Measurements from ENCODE around the gene SLC35E3.
A peak's percentile ranks its signal among the peaks of the same experiment; 100 is the strongest.

SLC35E3 gene

DNA sequence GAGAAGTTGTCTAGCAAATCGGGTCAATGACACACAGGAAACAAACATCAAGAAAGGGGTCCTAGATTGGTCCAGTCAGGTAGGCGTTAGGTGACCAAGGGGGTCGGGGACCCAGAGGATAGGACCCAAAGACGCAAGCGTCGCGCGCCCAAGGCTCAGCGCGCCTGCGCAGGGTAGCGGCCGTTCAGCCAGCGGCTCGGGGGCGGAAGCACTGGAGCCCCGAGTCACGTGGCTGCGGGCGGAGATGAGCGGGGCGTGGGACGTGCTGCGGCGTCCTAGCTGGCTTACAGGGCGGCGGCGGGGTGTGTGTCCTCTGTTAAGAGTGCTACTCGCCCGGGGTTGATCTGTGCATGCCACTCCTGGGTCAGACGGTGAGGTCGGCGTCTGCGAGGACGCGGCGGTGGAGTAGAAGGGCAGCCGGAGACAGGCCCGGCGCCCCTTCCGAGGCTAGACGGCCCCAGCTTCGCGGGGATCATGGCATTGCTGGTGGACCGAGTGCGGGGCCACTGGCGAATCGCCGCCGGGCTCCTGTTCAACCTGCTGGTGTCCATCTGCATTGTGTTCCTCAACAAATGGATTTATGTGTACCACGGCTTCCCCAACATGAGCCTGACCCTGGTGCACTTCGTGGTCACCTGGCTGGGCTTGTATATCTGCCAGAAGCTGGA, at the start of gene SLC35E3:
Gene SLC35E3, plus strand, starts transcription at position 273 of the 668 bp plus-strand sequence. Its CDS starts 202 bp downstream, at position 475.
- DNase-seq, result peak; percentile 87 to 97

DNA sequence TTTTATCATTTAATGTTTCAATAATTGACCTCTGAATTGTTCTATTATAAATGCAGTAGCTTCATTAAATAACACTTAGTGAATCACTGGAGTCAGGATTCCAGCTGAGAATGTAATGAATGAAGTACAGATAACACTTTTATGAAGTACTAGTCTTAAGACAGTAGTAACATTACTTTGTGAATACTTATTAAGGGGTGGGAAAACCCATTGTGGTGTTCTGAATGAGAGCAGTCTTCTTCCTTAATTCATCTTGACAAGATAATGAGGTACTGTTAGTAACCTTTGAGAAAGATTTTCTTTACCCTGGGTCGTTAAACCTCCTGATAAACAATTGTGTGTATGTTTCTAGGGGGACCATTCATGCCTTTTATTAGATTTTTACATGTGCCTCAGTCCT, 46.5 kb upstream of the SLC35E3 start:
- DNase-seq, result no peak

DNA sequence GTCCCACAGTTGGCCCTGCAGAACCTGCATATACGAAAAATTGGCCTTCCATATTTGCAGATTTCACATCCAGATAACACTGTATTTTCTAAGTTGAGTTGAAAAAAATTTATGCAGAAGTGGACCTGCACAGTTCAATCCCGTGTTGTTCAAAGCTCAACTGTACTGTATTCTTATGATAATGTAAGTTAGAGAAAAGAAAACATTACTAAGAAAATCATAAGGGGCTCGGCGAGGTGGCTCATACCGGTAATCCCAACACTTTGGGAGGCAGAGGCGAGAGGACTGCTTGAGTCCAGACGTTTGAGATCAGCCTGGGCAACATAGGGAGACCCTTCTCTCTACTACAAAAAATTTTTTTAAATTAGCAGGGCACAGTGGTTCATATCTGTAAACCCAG, 18.2 kb upstream of the SLC35E3 start:
- no peak for DNase-seq

DNA sequence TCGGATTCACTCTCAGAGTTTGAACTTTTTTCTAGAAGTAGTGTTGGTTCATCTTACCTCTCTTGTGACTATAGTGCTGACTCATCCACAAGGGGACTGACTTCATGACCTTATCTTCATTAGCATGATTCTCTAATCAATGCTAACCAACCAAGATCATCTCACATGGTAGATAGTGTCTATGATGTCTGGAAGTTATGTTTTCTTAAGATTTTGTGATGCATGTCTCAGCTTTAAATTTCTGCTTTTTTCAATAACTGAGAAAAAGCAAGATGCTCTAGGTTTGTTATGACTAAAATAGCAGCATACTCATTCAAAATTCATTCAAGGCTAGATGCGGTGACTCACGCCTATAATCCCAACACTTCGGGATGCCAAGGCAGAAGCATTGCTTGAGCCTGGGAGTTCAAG, 12.3 kb upstream of the SLC35E3 start:
- no peak for DNase-seq

DNA sequence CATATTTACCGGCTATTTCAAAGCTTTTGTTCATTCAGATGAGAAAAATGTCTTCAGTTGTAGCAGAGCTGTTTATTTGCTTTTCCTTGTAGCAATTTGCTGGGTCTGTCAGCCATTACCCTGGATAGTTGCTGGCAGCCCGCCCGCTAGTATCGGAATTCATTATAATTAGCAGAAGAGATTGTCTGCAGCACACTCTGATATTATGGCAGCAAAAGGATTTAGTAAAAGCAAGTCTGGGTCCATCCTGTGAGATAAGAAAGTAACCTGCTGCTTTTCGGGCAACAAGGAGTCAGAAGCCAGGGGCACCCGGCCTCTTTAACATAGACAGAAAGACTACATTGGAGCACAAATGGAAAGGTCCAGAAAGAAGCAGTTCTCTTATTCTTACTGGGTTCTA, 6.1 kb upstream of the SLC35E3 start:
- DNase-seq, result no peak

DNA sequence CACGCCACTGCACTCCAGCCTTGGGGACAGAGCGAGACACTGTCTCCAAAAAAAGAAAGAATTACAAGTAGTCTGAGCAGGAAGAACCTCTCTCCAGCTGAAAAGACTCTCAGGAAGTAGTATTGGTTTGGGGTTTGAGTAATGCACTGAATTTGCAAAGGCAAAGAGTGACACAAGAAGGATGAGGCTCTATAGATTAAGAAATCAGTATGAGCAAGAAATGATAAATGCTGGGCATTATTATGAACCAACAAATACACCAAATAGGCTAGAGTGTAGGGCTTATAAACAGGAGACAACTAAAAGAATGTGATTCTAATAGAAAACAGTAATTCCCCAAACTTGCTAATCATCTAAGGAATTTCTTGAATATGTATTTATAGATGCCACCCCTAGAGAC, 2.6 kb upstream of the SLC35E3 start:
- no peak for DNase-seq

DNA sequence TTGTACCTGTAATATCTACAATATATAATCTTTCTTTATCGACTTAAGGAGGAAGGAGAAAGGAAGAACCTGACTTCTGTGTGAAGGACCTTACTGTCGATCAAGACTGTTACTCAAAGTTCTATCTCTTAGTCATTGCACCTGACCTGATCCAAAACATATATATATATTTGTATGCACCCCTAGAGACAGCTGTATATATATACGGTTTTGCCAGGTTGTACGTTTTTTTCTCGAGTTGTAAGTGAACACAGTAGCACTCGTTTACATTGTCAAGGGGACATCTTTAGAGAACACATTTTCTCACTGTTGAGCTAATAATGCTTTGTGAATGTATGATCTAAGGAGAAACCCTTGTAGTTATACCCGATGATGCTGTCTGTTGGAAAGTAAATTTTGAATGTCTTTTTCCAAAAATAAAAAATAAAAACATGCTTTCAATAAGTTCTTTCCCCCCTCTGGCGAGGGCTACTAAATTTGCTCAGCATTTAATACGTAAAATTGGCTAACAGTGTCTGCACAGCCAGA, 536 bp upstream of the SLC35E3 start:
- no peak for DNase-seq

DNA sequence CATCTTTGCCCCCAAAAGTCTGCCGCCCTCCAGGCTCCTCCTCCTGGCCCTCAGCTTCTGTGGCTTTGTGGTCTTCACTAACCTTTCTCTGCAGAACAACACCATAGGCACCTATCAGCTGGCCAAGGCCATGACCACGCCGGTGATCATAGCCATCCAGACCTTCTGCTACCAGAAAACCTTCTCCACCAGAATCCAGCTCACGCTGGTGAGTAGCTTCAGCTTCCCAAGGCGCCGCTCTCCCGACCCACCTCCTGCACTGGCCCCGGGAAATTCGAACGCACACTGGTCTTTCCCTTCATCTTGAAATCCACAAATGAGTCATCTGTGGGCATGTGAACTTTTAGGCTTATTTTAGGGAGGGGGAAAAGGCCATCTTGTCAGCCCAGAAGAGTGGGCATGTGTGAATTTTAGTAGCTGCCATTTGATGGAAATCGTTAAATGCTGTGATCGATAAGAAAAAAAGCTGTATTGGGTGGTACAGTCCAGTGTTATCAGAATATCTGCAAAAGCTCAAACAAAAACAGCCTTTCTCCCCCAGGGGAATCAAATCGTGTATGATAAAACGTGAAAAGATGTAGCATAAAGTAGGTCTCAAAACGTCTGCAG, 700 bp downstream of the SLC35E3 start:
- peak; percentile 42 to 63 for DNase-seq

DNA sequence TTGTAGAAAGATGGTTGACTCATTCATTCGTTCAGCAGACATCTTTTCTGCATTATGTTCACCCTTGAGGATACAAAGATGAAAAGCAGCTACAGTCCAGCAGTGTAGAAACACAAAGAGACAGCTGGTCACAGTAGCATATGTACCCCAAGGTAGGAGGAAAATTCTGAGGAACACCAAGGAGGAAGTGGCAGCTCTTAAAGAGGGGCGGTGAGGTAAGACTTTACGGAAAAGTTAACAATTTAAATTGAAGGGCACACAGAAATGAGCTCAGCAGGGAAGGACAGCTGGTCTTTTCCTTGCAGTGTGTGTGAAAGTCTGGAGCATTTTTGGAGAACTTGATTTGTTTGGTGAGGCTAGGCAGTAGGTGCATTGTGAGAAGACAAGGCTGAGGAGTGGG, 3.5 kb downstream of the SLC35E3 start:
- no peak for DNase-seq

DNA sequence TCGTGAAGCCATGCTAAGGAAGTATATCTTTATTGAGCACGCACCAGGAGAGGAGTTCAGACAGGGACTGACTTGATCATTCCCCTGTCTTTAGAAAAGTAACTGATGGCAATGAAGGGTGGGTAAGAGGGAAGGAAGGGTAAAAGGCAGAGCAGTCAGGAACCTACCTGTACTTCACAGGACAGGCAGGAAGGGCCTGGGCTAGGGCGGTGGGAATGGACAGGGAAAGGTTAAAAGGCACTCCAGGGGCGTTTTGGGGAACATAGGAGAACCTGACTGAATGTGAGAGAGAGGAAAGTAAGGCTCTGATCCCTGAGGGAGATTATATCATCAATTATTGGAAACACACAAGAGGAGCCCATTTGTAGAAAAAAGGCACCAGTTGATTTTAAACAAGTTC, 3.9 kb downstream of the SLC35E3 start:
- no peak for DNase-seq

DNA sequence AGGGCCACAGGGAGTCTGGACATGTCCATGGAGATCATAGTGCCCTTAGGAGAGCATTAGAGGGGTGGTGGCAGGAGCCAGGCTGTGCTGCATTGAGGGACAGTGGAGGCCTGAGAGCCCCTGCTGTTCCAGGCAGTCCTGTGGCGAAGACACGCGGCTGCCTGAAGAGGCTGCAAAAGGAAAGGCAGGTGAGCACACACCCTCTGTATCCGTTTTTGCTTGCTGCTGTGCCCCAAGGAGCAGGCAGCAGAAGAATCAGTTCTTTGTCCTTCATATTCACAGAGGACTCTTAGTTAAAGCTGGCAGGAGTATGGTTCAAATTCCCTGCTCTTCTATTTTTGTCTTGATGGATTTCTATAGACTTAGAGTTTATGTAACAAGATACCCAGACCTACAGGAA, 4.5 kb downstream of the SLC35E3 start:
- peak in 1 of 2 experiments; percentile 6 for DNase-seq

DNA sequence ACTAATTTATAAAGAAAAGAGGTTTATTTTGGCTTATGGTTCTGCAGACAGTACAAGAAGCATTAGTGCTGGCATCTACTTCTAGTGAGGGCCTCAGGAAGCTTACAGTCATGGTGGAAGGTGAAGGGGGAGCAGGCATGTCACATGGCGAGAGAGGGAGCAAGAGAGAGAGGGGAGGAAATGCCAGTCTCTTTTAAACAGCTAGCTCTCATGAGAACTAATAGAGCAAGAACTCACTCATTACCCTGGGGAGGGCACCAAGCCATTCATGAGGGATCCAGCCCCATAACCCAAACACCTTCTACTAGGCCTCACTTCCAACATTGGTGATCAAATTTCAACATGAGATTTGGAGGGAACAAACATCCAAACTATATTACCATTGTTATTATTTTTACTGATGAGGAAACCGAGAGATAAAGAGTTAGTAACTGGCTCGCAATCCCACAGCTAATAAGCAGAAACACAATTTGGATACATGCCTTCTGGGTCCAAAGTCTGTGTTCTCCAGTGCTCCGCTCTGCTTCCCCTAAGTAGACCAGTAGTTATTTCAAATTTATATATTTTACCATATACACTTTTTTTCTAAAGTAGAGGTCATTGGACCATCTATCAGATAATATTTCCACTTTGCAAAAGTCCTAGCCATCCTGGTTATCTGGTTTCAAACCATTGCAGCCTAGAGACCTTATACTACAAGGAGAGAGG, 9.7 kb downstream of the SLC35E3 start:
- no peak for DNase-seq

DNA sequence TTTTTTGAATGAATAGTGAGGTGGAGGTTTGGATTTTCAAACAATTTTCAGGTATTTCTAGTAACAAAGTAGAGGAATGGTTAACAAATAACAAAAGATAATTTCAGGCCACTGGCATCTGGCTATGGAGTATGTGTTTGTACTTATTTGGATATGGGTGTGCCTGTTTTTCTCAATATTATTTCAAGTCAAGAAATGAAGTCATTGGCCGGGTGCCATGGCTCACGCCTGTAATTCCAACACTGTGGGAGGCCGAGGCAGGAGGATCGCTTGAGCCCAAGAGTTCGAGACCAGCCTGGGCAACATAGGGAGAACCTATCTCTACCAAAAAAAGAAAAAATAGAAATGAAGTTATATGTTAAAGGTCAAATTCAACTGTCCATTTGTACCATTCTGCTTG, 13.9 kb downstream of the SLC35E3 start:
- no peak for DNase-seq

DNA sequence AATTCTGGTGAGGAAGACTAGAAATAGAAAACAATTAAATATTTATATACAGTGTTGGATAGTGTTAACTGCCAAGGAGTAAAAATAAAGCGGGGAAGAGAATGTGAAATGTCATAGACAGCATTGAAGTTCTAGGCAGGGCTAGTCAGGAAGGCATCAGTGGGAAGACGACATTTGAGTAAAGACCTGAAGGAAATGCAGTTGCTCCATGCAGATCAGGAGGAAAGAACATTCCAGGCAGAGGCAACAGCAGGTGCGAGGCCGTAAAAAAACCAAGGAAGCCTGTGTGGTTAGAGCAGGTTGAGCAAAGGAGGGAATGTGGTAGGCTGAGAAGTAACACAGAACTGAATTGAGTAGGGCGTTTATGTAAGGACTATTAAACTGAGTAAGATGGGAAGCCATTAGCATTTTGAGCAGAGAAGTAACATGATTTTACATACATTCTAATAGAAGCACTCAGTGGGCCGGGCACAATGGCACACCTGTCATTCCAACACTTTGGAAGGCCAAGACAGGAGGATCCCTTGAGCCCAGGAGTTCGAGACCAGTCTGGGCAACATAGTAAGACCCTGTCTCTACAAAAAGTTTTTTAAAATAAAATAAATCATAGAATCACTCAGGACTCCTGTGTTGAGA, 14.9 kb downstream of the SLC35E3 start:
- no peak for DNase-seq

DNA sequence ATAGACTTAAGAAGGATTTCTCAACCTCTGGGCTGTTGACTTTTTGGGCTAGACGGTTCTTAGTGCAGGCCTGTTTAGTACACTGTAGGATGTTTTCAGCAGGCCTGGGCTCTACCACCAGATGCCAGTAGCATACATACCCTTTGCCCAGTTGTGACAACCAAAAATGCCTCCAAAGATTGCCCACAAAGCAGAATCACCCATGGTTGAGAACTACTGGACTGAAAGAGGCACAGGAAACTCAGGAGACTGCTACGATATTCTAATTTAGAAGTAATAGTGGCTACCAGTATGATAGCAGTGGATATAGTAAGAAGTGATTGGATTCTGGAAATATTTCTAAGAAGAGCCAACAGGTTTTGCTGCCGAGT, 15.5 kb downstream of the SLC35E3 start:
- DNase-seq, result no peak

DNA sequence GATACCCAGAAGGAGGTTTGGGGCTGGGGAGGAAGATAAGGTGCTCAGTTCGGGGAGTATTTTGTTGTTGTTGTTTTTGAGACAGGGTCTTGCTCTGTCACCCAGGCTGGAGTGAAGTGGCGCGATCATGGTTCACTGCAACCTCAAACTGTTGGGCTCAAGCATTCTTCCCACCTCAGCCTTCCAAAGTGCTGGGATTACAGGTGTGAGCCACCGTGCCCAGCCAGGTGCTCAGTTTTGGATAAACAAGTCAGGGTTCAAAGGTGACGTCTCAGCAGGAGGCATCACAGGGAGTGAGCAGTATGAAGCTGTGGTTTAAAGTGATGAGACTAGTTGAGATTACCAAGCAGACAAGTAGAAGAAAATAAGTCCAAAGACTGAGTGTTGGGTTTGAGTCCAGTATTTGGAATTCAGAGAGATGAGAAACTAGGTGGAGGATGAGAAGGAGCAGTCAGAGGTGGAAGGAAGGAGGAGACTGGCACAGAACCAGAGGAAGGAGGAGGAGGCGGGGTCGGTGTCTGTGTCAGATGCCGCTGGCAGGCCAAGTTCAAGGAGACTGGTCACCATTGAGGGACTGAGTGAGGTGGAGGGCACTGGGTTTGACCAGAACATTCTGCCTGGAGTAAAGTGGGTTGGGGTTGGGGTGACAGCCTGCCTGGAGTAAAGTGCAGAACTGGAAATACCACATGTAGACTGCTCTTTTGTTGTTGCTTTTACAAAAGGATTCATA, 16.1 kb downstream of the SLC35E3 start:
- DNase-seq, result no peak

DNA sequence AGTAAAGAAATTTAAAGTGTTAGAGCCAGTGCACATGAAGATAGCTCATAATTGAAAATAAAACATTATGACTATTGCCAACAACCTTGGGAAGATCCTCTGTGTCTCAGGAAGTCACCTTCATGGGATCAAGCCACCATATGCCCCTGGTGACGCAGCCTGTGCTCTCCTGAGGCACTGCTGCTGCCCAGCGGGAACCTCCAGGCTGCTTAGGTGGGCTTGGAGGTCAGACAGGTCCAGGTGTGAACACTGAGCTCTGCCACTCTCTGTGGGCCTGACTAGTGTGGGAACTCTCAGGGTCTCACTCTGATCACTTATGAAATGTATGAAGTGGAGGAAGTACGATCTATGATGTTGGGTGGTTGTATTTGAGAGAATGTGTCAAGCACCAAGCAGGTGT, 16.7 kb downstream of the SLC35E3 start:
- no peak for DNase-seq

DNA sequence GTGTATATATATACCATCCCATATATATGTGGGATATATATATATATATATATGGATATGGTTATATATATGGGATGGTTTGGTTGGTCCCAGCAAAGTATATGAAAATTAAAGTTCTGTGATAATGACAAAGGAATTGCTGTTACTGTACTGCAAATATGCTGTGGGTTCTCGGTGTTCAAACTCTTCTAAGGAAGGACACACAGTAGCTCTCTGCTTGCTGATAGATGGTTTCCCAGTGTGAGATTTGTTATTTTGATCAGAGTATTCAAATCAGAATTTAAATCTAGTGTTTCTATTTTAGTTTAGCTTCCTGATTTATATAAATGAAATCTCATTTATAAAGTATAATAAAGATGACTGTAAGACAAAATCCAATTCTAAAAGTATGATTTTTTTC, 19.7 kb downstream of the SLC35E3 start:
- no peak for DNase-seq

DNA sequence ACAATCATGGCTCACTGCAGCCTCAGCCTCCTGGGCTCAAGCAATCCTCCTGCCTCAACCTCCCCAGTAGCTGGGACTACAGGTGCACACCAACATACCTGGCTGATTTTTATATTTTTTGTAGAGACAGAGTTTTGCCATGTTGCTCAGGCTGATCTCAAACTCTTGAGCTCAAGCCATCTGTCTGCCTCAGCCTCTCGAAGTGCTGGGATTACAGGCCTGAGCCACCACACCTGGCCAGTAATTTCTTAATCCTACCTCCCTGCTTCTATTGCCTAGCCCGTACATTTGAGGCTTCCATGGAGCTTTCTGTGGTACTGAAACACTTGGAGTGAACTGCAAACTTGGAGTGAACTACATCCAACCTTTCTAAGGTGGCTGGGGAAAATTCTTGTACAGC, 20.7 kb downstream of the SLC35E3 start:
- no peak for DNase-seq

DNA sequence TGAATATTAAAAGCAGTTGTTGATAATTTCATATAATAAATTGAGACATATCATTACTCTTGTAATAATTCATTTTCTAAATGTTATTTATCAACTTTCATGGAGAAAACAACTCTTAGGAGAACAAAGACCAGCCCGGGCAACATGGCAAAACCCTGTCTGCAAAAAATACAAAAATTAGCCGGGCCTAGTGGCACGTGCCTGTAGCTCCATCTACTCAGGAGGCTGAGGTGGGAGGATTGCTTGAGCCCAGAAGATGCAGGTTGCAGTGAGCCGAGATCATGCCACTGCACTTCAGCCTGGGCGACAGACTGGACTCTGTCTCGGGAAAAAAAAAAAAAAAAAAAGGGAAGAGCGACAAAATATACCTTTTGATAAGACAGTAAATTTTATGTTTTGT, 21.2 kb downstream of the SLC35E3 start:
- DNase-seq, result no peak

DNA sequence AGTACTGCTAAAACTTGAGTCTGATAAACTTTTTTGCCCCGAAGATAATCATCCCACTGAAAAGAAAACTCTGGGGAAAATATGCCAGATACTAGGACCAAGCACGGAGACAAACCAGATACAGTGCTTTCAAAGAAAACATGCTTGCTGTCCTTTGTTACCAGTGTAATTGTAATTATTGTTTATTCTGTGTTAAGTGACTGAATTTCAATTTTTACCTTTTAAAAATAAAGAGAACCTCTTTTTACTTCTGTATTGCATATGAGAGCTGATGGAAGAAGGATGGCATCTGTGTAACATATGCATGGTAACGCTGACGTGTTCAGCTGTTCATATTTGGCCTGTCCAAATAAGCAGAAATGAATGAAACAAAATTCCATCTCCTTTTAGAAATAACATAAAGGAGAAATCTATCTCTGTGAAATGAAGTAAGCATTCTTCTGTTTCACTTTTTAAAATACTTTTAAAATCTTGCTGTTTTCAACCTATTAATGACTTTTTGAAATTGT, 22.5 kb downstream of the SLC35E3 start:
- DNase-seq, result no peak

DNA sequence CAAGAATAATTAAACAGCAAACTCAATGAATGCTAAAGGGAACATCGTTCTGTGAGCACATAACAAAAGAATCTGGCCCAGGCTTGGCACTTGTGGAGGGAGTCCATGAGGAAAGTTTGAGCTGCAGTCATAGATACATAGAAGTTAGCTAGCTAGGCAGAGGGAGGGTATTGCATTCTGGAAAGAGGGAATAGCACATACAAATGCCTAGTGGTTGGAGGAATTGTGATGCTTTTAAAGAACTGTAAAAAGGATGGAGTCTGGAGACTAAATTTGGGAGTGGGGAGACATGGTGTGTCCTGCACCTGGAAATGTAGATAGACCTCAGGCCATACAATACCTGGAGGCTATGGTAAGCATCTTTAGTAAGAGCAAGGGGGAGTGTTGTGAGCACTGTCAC, 24.0 kb downstream of the SLC35E3 start:
- no peak for DNase-seq
